SK-N-SH treated with all-trans-retinoic acid at 6 μM for 48 hours (cell line): ENCODE measurements around the gene KRTAP5-6.
A peak's percentile ranks its signal among the peaks of the same experiment; 100 is the strongest.

Source experiments
- ATAC-seq: fragments of 200-7000 bp; cut with Tn5 transposase; 3 replicates; pipeline ENCODE4 v1.9.1; 2020; ENCODE audit warnings: mild to moderate bottlenecking, moderate library complexity
- ARNTL ChIP-seq: fragments of 450-650 bp; formaldehyde crosslinking; IDR thresholded peaks from 2 replicates; pipeline ENCODE4 v1.5.0; 2020; ENCODE audit warnings: low read depth, mild to moderate bottlenecking, moderate library complexity, borderline replicate concordance
- BACH2 ChIP-seq: fragments of 250-450 bp; sonication (Bioruptor Pico); IDR thresholded peaks from 2 replicates; pipeline ENCODE4 v1.9.0; 2021; ENCODE audit warnings: mild to moderate bottlenecking, borderline replicate concordance
- ESRRG ChIP-seq: fragments of 250-450 bp; sonication (Bioruptor Pico); IDR thresholded peaks from 2 replicates; pipeline ENCODE4 v1.6.1; 2021; ENCODE audit warnings: mild to moderate bottlenecking
- GLIS3 ChIP-seq: fragments of 250-450 bp; sonication (Bioruptor Pico); IDR thresholded peaks from 2 replicates; pipeline ENCODE4 v1.5.0; 2020; ENCODE audit warnings: mild to moderate bottlenecking, moderate library complexity
- OSR1 ChIP-seq: fragments of 250-450 bp; sonication (Bioruptor Pico); IDR thresholded peaks from 2 replicates; pipeline ENCODE4 v1.8.0; 2022; ENCODE audit warnings: moderate library complexity, mild to moderate bottlenecking, inconsistent platforms
- PPARA ChIP-seq: fragments of 250-450 bp; sonication (Bioruptor Pico); IDR thresholded peaks from 2 replicates; pipeline ENCODE4 v1.5.0; 2020; ENCODE audit warnings: mild to moderate bottlenecking, borderline replicate concordance
- RARB ChIP-seq: fragments of 250-450 bp; sonication (Bioruptor Pico); IDR thresholded peaks from 2 replicates; pipeline ENCODE4 v1.8.0; 2021; ENCODE audit warnings: mild to moderate bottlenecking, moderate library complexity
- SNAI2 ChIP-seq: fragments of 250-450 bp; sonication (Bioruptor Pico); IDR thresholded peaks from 2 replicates; pipeline ENCODE4 v1.5.0; 2020; ENCODE audit warnings: mild to moderate bottlenecking, moderate library complexity
- TCF4 ChIP-seq: fragments of 250-450 bp; sonication (Bioruptor Pico); IDR thresholded peaks from 2 replicates; pipeline ENCODE4 v1.8.0; 2021; ENCODE audit warnings: mild to moderate bottlenecking, moderate library complexity, borderline replicate concordance
- TOX ChIP-seq: fragments of 250-450 bp; sonication (Bioruptor Pico); IDR thresholded peaks from 2 replicates; pipeline ENCODE4 v1.8.0; 2021; ENCODE audit warnings: mild to moderate bottlenecking, moderate library complexity, borderline replicate concordance
- ZC3H10 ChIP-seq: fragments of 250-450 bp; sonication (Bioruptor Pico); IDR thresholded peaks from 2 replicates; pipeline ENCODE4 v1.5.1; 2021; ENCODE audit warnings: mild to moderate bottlenecking, moderate library complexity
- ZFP3 ChIP-seq: fragments of 250-450 bp; sonication (Bioruptor Pico); IDR thresholded peaks from 2 replicates; pipeline ENCODE4 v1.5.0; 2020; ENCODE audit warnings: mild to moderate bottlenecking, moderate library complexity
- ZFP30 ChIP-seq: fragments of 450-650 bp; formaldehyde crosslinking; IDR thresholded peaks from 2 replicates; pipeline ENCODE4 v1.5.0; 2022; ENCODE audit warnings: mild to moderate bottlenecking, moderate library complexity
- ZNF565 ChIP-seq: fragments of 450-650 bp; formaldehyde crosslinking; conservative IDR thresholded peaks from 2 replicates; pipeline ENCODE4 v1.5.0; 2020; ENCODE audit warnings: low read depth, mild to moderate bottlenecking, moderate library complexity
- ZNF70 ChIP-seq: fragments of 450-650 bp; formaldehyde crosslinking; IDR thresholded peaks from 2 replicates; pipeline ENCODE4 v1.5.0; 2020; ENCODE audit warnings: mild to moderate bottlenecking, moderate library complexity
- ZNF8 ChIP-seq: fragments of 450-650 bp; formaldehyde crosslinking; IDR thresholded peaks from 2 replicates; pipeline ENCODE4 v1.5.0; 2020; ENCODE audit warnings: mild to moderate bottlenecking, moderate library complexity
- TF ChIP-seq, protein P1 (sequence below): fragments of 250-450 bp; sonication (Bioruptor Pico); IDR thresholded peaks from 2 replicates; pipeline ENCODE4 v1.8.0; 2020; ENCODE audit warnings: mild to moderate bottlenecking, moderate library complexity, borderline replicate concordance
- TF ChIP-seq, protein P2 (sequence below): fragments of 250-450 bp; sonication (Bioruptor Pico); IDR thresholded peaks from 2 replicates; pipeline ENCODE4 v1.5.0; 2020; ENCODE audit warnings: mild to moderate bottlenecking, moderate library complexity
- TF ChIP-seq, protein P3 (sequence below): fragments of 250-450 bp; sonication (Bioruptor Pico); IDR thresholded peaks from 2 replicates; pipeline ENCODE4 v1.5.1; 2021; ENCODE audit warnings: mild to moderate bottlenecking, moderate library complexity
- TF ChIP-seq, protein P4 (sequence below): fragments of 250-450 bp; sonication (Bioruptor Pico); IDR thresholded peaks from 2 replicates; pipeline ENCODE4 v1.5.1; 2020; ENCODE audit warnings: low read depth, mild to moderate bottlenecking, moderate library complexity
- TF ChIP-seq, protein P5 (sequence below): fragments of 250-450 bp; sonication (Bioruptor Pico); IDR thresholded peaks from 2 replicates; pipeline ENCODE4 v1.8.0; 2021; ENCODE audit warnings: low read depth, mild to moderate bottlenecking, moderate library complexity, borderline replicate concordance

The KRTAP5-6 gene

DNA sequence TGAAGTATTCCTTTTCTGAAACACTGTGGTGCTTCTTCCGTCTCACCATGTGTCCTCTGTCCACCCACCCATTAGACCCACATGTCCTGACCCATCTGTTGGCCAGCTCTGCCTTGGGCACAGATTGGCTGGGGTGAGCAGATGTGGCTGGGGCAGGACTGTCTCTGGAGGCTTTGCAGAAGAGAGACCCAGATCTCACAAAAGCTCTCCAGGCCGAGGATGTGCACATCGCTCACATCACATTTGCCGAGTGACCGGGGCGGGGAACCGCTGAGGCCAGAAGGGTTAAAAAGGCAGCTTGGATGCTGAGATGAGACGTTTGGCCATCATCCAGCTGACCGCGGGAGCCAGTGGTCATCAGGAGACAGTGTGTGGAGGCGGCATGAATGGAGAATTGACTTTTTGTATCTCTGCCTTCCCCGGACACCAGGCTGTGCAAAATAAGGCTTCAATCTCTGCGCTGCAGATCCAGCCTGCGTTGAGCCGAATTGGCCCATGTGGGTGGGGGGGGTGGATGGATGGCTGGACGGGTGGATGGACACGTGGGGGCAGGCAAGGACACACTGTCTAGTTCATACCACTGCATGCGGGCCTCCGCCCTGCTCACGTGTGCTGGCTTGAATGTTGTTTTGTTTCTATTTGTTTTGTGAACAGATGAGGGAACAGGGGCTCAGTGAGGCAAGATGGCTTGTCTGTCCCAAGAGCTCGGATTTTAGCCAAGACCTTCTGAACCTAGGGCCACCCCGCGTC is 47.3 kb downstream of the KRTAP5-6 start:
- TF ChIP-seq TCF4 (CRISPR knock-in tag) (no peak), ZC3H10 (CRISPR knock-in tag) (no peak), ZFP30 (CRISPR knock-in tag) (no peak), ESRRG (CRISPR knock-in tag) (no peak), ZFP3 (CRISPR knock-in tag) (no peak), ARNTL (CRISPR knock-in tag) (no peak), GLIS3 (CRISPR knock-in tag) (no peak), ZNF565 (CRISPR knock-in tag) (no peak), RARB (CRISPR knock-in tag) (no peak), PPARA (CRISPR knock-in tag) (no peak), BACH2 (CRISPR knock-in tag) (no peak), OSR1 (CRISPR knock-in tag) (no peak), ZNF70 (CRISPR knock-in tag) (no peak), TOX (CRISPR knock-in tag) (no peak), SNAI2 (CRISPR knock-in tag) (no peak)
- TF ChIP-seq, protein P1, sequence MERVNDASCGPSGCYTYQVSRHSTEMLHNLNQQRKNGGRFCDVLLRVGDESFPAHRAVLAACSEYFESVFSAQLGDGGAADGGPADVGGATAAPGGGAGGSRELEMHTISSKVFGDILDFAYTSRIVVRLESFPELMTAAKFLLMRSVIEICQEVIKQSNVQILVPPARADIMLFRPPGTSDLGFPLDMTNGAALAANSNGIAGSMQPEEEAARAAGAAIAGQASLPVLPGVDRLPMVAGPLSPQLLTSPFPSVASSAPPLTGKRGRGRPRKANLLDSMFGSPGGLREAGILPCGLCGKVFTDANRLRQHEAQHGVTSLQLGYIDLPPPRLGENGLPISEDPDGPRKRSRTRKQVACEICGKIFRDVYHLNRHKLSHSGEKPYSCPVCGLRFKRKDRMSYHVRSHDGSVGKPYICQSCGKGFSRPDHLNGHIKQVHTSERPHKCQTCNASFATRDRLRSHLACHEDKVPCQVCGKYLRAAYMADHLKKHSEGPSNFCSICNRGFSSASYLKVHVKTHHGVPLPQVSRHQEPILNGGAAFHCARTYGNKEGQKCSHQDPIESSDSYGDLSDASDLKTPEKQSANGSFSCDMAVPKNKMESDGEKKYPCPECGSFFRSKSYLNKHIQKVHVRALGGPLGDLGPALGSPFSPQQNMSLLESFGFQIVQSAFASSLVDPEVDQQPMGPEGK (CRISPR knock-in tag): no peak
- TF ChIP-seq, protein P2, sequence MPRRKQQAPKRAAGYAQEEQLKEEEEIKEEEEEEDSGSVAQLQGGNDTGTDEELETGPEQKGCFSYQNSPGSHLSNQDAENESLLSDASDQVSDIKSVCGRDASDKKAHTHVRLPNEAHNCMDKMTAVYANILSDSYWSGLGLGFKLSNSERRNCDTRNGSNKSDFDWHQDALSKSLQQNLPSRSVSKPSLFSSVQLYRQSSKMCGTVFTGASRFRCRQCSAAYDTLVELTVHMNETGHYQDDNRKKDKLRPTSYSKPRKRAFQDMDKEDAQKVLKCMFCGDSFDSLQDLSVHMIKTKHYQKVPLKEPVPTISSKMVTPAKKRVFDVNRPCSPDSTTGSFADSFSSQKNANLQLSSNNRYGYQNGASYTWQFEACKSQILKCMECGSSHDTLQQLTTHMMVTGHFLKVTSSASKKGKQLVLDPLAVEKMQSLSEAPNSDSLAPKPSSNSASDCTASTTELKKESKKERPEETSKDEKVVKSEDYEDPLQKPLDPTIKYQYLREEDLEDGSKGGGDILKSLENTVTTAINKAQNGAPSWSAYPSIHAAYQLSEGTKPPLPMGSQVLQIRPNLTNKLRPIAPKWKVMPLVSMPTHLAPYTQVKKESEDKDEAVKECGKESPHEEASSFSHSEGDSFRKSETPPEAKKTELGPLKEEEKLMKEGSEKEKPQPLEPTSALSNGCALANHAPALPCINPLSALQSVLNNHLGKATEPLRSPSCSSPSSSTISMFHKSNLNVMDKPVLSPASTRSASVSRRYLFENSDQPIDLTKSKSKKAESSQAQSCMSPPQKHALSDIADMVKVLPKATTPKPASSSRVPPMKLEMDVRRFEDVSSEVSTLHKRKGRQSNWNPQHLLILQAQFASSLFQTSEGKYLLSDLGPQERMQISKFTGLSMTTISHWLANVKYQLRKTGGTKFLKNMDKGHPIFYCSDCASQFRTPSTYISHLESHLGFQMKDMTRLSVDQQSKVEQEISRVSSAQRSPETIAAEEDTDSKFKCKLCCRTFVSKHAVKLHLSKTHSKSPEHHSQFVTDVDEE (CRISPR knock-in tag): no peak
- TF ChIP-seq, protein P3, sequence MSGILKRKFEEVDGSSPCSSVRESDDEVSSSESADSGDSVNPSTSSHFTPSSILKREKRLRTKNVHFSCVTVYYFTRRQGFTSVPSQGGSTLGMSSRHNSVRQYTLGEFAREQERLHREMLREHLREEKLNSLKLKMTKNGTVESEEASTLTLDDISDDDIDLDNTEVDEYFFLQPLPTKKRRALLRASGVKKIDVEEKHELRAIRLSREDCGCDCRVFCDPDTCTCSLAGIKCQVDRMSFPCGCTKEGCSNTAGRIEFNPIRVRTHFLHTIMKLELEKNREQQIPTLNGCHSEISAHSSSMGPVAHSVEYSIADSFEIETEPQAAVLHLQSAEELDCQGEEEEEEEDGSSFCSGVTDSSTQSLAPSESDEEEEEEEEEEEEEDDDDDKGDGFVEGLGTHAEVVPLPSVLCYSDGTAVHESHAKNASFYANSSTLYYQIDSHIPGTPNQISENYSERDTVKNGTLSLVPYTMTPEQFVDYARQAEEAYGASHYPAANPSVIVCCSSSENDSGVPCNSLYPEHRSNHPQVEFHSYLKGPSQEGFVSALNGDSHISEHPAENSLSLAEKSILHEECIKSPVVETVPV (CRISPR knock-in tag): no peak
- TF ChIP-seq, protein P4, sequence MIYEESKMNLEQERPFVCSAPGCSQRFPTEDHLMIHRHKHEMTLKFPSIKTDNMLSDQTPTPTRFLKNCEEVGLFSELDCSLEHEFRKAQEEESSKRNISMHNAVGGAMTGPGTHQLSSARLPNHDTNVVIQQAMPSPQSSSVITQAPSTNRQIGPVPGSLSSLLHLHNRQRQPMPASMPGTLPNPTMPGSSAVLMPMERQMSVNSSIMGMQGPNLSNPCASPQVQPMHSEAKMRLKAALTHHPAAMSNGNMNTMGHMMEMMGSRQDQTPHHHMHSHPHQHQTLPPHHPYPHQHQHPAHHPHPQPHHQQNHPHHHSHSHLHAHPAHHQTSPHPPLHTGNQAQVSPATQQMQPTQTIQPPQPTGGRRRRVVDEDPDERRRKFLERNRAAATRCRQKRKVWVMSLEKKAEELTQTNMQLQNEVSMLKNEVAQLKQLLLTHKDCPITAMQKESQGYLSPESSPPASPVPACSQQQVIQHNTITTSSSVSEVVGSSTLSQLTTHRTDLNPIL (CRISPR knock-in tag): no peak
- TF ChIP-seq, protein P5, sequence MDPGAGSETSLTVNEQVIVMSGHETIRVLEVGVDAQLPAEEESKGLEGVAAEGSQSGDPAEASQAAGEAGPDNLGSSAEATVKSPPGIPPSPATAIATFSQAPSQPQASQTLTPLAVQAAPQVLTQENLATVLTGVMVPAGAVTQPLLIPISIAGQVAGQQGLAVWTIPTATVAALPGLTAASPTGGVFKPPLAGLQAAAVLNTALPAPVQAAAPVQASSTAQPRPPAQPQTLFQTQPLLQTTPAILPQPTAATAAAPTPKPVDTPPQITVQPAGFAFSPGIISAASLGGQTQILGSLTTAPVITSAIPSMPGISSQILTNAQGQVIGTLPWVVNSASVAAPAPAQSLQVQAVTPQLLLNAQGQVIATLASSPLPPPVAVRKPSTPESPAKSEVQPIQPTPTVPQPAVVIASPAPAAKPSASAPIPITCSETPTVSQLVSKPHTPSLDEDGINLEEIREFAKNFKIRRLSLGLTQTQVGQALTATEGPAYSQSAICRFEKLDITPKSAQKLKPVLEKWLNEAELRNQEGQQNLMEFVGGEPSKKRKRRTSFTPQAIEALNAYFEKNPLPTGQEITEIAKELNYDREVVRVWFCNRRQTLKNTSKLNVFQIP (CRISPR knock-in tag): no peak
- TF ChIP-seq, all 23 proteins: peak for 0
- no peak; the same call in 2 of the 3 replicates for ATAC-seq

DNA sequence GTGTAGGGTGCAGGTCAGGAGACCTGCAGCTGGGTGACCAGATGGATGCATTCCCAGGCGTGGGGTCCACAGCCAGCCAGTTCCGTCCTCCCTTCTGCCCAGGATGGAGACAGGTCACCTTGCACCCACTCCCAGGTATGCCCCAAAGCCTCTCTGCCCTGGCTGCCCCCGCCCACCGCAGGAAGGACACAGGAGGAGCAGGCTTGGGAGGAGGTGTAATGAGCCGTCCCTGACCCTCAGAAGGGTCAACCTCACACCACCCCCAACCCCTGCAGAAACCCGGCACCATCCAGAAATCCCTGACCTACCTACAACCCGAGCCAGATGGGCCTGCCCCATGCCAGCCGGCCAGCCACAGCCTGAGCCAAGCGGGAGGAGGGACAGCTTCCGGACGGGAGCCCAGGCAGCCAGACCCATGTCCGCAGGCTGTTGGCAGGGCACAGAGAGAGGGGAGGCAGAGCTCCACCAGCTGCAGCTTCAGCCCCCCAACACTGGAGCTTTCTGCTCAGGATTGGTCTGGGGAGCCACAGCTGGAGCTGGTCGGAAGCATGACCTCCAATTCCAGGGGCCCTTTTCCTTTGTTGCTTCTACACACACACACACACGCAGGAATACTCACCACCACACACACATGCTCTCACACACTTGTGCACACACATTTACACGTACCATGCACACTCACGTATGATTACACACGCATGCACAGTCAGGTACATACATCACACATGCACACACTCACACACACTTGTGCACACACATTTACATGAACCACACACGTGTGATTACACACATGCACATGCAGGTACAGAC is 48.1 kb downstream of the KRTAP5-6 start:
- TF ChIP-seq, protein P4 (CRISPR knock-in tag): no peak
- no peak for TF ChIP-seq RARB (CRISPR knock-in tag)
- peak; percentile 39; the same call in 1 of the 2 replicates for TF ChIP-seq TCF4 (CRISPR knock-in tag)
- no peak for TF ChIP-seq TOX (CRISPR knock-in tag)
- TF ChIP-seq, protein P2 (CRISPR knock-in tag): 0 out of 2 replicates have a peak, but pooled peaks have one; percentile 21
- TF ChIP-seq ZNF70 (CRISPR knock-in tag): peak; percentile 19; the same call in 1 of the 2 replicates
- TF ChIP-seq ZNF8 (CRISPR knock-in tag): no peak
- peak; percentile 23; the same call in 1 of the 3 replicates for ATAC-seq
